Measurements from ENCODE around the gene COL6A5. TPM values are rescaled to one million over a fixed set of nuclear protein-coding genes. Genes with fewer than 3 reads are reported as not detected.

COL6A5 gene
- total and polyA plus RNA-seq, 9 of the 15 experiments (the other 6 are each of a cell fraction or from before 2014, with no cell fraction given), result 1.5 to 9.7 (median 5.6) TPM

DNA sequence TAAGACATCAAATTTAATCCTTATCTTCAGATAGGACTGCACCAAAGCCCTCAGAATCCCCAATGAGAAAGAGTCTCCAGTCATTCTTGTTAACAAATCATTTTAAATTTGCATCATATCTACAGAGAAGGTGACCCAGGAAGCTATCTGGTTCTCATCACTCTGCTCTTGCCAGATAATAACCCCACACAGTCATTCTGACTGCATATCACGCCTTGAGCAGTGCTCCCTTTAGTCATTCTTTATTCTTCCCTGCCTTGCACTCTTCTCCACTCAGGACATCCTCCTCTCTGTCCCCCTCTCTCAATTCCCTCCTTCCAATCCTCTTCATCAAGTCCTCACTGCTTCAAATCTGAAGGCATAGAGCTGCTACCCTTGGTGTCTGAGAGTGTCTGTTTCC, 87.8 kb downstream of the COL6A5 start (continued):
- TF ChIP-seq, protein P1, sequence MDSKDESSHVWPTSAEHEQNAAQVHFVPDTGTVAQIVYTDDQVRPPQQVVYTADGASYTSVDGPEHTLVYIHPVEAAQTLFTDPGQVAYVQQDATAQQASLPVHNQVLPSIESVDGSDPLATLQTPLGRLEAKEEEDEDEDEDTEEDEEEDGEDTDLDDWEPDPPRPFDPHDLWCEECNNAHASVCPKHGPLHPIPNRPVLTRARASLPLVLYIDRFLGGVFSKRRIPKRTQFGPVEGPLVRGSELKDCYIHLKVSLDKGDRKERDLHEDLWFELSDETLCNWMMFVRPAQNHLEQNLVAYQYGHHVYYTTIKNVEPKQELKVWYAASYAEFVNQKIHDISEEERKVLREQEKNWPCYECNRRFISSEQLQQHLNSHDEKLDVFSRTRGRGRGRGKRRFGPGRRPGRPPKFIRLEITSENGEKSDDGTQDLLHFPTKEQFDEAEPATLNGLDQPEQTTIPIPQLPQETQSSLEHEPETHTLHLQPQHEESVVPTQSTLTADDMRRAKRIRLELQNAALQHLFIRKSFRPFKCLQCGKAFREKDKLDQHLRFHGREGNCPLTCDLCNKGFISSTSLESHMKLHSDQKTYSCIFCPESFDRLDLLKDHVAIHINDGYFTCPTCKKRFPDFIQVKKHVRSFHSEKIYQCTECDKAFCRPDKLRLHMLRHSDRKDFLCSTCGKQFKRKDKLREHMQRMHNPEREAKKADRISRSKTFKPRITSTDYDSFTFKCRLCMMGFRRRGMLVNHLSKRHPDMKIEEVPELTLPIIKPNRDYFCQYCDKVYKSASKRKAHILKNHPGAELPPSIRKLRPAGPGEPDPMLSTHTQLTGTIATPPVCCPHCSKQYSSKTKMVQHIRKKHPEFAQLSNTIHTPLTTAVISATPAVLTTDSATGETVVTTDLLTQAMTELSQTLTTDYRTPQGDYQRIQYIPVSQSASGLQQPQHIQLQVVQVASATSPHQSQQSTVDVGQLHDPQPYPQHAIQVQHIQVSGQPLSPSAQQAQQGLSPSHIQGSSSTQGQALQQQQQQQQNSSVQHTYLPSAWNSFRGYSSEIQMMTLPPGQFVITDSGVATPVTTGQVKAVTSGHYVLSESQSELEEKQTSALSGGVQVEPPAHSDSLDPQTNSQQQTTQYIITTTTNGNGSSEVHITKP (IDR thresholded peaks at IDR 0.05; ENCODE audit: partially characterized antibody), result no peak
- TF ChIP-seq CBFA2T2 (conservative IDR thresholded peaks at IDR 0.05), result peak; percentile 61
- TF ChIP-seq RCOR1 (IDR thresholded peaks at IDR 0.05; ENCODE audit: borderline replicate concordance in 1 of 2, low read depth in 2 of 2, low read length in 2 of 2), result peak in 1 of 2 experiments; percentile 43; a peak in 1 of 4 replicates
- peak; percentile 26; the same call in 1 of the 2 replicates for TF ChIP-seq NCOR1 (IDR thresholded peaks at IDR 0.05)
- TF ChIP-seq MCM3 (IDR thresholded peaks at IDR 0.05), result no peak
- peak in 1 of 2 experiments; percentile 19; a peak in 2 of 4 replicates for TF ChIP-seq KDM1A (IDR thresholded peaks at IDR 0.05)
- no peak for TF ChIP-seq BRF1 (IDR thresholded peaks at IDR 0.05; ENCODE audit: borderline replicate concordance, extremely low read depth, insufficient read length)
- TF ChIP-seq SMARCA4 (IDR thresholded peaks at IDR 0.05), result peak; percentile 63
- TF ChIP-seq ZNF232 (CRISPR knock-in tag; IDR thresholded peaks at IDR 0.05), result no peak
- TF ChIP-seq ZNF75A (CRISPR knock-in tag; IDR thresholded peaks at IDR 0.05), result no peak
- TF ChIP-seq, protein P2, sequence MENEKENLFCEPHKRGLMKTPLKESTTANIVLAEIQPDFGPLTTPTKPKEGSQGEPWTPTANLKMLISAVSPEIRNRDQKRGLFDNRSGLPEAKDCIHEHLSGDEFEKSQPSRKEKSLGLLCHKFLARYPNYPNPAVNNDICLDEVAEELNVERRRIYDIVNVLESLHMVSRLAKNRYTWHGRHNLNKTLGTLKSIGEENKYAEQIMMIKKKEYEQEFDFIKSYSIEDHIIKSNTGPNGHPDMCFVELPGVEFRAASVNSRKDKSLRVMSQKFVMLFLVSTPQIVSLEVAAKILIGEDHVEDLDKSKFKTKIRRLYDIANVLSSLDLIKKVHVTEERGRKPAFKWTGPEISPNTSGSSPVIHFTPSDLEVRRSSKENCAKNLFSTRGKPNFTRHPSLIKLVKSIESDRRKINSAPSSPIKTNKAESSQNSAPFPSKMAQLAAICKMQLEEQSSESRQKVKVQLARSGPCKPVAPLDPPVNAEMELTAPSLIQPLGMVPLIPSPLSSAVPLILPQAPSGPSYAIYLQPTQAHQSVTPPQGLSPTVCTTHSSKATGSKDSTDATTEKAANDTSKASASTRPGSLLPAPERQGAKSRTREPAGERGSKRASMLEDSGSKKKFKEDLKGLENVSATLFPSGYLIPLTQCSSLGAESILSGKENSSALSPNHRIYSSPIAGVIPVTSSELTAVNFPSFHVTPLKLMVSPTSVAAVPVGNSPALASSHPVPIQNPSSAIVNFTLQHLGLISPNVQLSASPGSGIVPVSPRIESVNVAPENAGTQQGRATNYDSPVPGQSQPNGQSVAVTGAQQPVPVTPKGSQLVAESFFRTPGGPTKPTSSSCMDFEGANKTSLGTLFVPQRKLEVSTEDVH (IDR thresholded peaks at IDR 0.05; ENCODE audit: low read depth, partially characterized antibody), result no peak
- no peak for TF ChIP-seq OTX1 (CRISPR knock-in tag; IDR thresholded peaks at IDR 0.05)
- no peak for TF ChIP-seq GTF2E2 (tag; IDR thresholded peaks at IDR 0.05)
- TF ChIP-seq ZNF175 (CRISPR knock-in tag; IDR thresholded peaks at IDR 0.05; ENCODE audit: low read depth), result no peak
- TF ChIP-seq DNMT1 (IDR thresholded peaks at IDR 0.05), result no peak
- no peak for TF ChIP-seq HOXB6 (CRISPR knock-in tag; IDR thresholded peaks at IDR 0.05; ENCODE audit: borderline replicate concordance)
- peak; percentile 13 for TF ChIP-seq MEIS2 (IDR thresholded peaks at IDR 0.05; ENCODE audit: partially characterized antibody)
- TF ChIP-seq DPF2 (IDR thresholded peaks at IDR 0.05), result peak; percentile 71
- TF ChIP-seq, protein P3, sequence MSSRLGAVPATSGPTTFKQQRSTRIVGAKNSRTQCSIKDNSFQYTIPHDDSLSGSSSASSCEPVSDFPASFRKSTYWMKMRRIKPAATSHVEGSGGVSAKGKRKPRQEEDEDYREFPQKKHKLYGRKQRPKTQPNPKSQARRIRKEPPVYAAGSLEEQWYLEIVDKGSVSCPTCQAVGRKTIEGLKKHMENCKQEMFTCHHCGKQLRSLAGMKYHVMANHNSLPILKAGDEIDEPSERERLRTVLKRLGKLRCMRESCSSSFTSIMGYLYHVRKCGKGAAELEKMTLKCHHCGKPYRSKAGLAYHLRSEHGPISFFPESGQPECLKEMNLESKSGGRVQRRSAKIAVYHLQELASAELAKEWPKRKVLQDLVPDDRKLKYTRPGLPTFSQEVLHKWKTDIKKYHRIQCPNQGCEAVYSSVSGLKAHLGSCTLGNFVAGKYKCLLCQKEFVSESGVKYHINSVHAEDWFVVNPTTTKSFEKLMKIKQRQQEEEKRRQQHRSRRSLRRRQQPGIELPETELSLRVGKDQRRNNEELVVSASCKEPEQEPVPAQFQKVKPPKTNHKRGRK (tag; IDR thresholded peaks at IDR 0.05), result no peak
- TF ChIP-seq HDAC1 (IDR thresholded peaks at IDR 0.05), result 0 out of 4 replicates have a peak, but pooled peaks of 1 of the 2 experiments have one; percentile 32
- TF ChIP-seq FOSL1 (tag; conservative IDR thresholded peaks at IDR 0.05), result 0 out of 2 replicates have a peak, but pooled peaks have one; percentile 27
- TF ChIP-seq, protein P4, sequence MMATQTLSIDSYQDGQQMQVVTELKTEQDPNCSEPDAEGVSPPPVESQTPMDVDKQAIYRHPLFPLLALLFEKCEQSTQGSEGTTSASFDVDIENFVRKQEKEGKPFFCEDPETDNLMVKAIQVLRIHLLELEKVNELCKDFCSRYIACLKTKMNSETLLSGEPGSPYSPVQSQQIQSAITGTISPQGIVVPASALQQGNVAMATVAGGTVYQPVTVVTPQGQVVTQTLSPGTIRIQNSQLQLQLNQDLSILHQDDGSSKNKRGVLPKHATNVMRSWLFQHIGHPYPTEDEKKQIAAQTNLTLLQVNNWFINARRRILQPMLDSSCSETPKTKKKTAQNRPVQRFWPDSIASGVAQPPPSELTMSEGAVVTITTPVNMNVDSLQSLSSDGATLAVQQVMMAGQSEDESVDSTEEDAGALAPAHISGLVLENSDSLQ (IDR thresholded peaks at IDR 0.05), result no peak

Measured in K562 (cell line).